KBM-7 (cell line): ENCODE data around the gene LCN10.

ENCODE experiments used
- DNase-seq: peaks from one replicate; pipeline ENCODE4 v3.0.0-alpha.2; 2015
- in situ Hi-C: fragments of 300-500 bp; cut with MboI; formaldehyde crosslinking; loops from 2 replicates; pipeline ENCODE4 v1.14.3; 2020; ENCODE audit warnings: low sequenced_read_pairs, low pct_unique_long_range_greater_than_20kb, mixed read lengths

LCN10 gene

GRCh38 chr9:136724772-136725171 is 18.0 kb downstream of the LCN10 start:
- peak; percentile 32 for DNase-seq
- in situ Hi-C loops, result no loop called here

GRCh38 chr9:136723989-136724388 is 18.8 kb downstream of the LCN10 start:
- DNase-seq, result peak; percentile 22
- in situ Hi-C loops, result no loop called here

- DNase-seq, result peak; percentile 46
- in situ Hi-C loops, result no loop called here
Observed at GRCh38 chr9:136723362-136723976, 19.3 kb downstream of the LCN10 start.

DNA sequence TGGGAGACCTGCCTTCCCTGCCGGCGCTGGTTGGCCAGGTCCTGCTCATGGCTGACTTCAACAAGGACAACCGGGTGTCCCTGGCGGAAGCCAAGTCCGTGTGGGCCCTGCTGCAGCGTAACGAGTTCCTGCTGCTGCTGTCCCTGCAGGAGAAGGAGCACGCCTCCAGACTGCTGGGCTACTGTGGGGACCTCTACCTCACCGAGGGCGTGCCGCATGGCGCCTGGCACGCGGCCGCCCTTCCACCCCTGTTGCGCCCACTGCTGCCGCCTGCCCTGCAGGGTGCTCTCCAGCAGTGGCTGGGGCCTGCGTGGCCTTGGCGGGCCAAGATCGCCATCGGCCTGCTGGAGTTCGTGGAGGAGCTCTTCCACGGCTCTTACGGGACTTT is 19.8 kb downstream of the LCN10 start:
- in situ Hi-C loops, result no loop called here
- DNase-seq, result peak; percentile 60

GRCh38 chr9:136722093-136722968 is 20.4 kb downstream of the LCN10 start:
- in situ Hi-C loops, result no loop called here
- peak; percentile 28 for DNase-seq

DNA sequence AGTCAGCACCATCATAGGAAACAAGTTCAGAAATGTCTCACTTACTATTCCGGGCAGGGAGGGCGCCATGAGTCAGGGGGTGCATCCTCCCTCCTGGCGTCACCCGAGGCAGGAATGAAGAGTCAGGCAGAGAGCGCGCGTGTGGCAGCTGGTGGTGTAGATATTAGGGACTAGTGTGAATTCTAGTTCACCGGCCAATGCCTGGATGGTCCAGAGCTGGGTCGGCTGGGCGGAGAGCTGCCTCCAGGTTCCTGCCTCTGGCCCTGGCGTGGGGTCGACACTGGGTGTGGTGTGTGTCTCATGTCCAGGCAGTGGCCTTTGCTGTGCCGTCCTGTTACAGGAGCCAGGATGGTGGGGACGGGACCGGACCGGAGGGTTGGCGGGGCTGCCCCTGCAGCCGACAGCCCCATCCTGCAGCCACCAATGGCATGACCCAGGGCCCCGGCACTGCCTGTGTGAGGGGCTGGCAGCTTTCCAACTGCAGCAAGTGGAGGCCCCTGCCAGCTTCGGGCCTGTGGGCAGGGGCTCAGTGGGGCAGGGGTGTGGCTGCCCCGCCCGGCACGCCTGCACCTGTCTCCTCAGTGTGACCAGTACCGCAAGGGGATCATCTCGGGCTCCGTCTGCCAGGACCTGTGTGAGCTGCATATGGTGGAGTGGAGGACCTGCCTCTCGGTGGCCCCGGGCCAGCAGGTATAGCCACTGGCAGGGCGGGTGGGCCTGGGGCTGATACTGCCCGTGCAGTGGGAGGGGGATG is 21.2 kb downstream of the LCN10 start:
- in situ Hi-C loops, result no loop called here
- no peak for DNase-seq

- no peak for DNase-seq
- in situ Hi-C loops, result no loop called here
Observed at GRCh38 chr9:136720898-136721338, 21.8 kb downstream of the LCN10 start.

GRCh38 chr9:136720251-136720897 is 22.4 kb downstream of the LCN10 start:
- in situ Hi-C loops, result no loop called here

GRCh38 chr9:136719195-136719880 is 23.4 kb downstream of the LCN10 start:
- no peak for DNase-seq
- in situ Hi-C loops, result no loop called here

More at GRCh38 chr9:136720251-136720897, 22.4 kb downstream of the LCN10 start:
- no peak for DNase-seq

- no peak for DNase-seq
- in situ Hi-C loops, result no loop called here
Observed at GRCh38 chr9:136718345-136719194, 24.2 kb downstream of the LCN10 start.

- in situ Hi-C loops, result no loop called here
- no peak for DNase-seq
Observed at GRCh38 chr9:136717399-136717798, 25.3 kb downstream of the LCN10 start.

DNA sequence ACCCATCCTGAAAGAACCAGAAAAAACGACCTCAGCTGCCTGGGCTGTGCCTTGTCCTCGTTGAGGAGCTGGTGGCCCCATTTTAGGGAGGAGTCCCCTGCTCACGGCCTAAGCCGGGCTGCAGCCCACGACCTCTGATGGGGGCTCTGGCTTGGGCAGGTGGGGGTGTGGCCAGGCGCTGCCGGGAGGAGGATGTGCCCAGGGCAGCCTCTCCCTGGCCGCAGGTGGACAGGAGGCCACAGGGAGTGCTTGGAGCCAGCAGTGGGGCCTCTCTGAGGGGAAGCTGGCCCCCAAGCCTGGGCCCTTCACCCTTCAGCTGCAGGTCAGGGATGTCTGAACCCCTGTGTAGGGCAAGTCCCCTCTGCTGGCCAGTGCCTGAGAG is 27.9 kb downstream of the LCN10 start:
- in situ Hi-C loops, result no loop called here

GRCh38 chr9:136714096-136714892 is 28.4 kb downstream of the LCN10 start:
- in situ Hi-C loops, result no loop called here
- DNase-seq, result peak; percentile 85

More for the DNA sequence above, 27.9 kb downstream of the LCN10 start:
- no peak for DNase-seq

- DNase-seq, result no peak
- in situ Hi-C loops, result no loop called here
Observed at GRCh38 chr9:136713550-136713949, 29.2 kb downstream of the LCN10 start.

DNA sequence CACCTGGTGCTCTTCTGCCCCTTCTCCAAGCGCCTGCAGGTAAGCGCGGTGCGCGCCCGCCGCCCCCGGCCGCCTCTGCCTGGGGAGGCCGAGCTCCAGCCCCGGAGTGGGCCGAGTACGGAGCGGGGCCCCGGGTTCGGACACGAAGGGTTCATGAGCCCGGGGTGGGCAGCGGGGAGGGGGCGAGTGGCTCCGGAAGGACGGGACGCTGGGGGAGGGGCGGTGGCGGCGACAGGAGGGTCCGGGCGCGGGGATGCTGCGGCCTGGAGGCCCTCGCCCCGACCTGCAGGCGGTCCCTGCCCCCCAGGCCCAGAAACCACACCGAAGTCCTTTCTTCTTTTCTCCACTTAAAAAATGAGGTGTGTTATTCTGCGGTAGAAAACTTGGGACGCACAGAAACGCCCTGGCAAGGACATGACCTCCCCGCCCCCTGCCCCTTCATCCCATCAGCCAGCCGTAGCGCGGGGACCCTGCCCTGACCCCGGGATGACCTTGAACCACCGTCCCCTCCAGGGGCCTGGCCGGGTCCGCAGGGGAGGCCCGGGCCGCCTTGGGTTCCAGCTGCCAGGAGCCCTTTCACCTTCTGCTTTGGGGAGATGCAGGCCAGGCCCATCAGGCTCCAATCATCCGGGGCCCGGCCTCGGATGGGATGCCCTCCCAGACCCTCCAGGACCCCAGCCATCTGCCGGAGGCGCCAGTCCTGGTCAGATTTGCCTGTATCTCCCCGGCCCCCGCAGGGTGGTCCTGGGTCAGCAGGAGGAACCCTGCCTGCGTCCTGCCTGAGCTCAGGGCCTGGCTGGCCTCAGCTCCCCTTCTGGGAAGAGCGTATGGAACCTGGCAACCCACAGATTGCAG is 29.8 kb downstream of the LCN10 start:
- in situ Hi-C loops, result no loop called here
- no peak for DNase-seq
